ENCODE data around the gene ATRNL1.

DNA sequence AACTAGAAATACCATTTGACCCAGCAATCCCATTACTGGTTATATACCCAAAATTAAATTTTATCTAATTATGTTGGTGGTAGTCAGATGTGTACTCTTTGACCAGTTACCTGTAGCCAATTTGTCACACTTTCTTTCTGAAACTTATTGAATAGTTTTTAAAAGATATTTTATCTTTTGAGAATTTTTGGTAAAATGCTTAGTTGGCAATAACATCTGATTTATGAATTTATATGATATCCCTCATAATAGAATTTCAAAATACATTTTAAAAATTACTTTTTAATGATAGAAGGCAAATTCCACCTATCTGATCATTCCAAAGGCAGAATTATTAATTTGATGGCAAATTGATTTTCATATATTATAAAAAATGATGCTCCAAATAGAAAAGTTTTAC lies 569.3 kb downstream of the ATRNL1 start:
- TF ChIP-seq EZH2 (IDR thresholded peaks at IDR 0.05) (no peak), RAD21 (IDR thresholded peaks at IDR 0.05; ENCODE audit: low read depth) (no peak), JUND (IDR thresholded peaks at IDR 0.05) (no peak), CEBPB (IDR thresholded peaks at IDR 0.05; ENCODE audit: low read depth) (no peak), ELF1 (IDR thresholded peaks at IDR 0.05; ENCODE audit: borderline replicate concordance, low read depth) (no peak), POLR2A (IDR thresholded peaks at IDR 0.05; ENCODE audit: borderline replicate concordance, extremely low read depth, insufficient read depth, insufficient read length) (no peak)
- TF ChIP-seq, protein P1, sequence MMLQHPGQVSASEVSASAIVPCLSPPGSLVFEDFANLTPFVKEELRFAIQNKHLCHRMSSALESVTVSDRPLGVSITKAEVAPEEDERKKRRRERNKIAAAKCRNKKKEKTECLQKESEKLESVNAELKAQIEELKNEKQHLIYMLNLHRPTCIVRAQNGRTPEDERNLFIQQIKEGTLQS (IDR thresholded peaks at IDR 0.05): no peak
- TF ChIP-seq, protein P2, sequence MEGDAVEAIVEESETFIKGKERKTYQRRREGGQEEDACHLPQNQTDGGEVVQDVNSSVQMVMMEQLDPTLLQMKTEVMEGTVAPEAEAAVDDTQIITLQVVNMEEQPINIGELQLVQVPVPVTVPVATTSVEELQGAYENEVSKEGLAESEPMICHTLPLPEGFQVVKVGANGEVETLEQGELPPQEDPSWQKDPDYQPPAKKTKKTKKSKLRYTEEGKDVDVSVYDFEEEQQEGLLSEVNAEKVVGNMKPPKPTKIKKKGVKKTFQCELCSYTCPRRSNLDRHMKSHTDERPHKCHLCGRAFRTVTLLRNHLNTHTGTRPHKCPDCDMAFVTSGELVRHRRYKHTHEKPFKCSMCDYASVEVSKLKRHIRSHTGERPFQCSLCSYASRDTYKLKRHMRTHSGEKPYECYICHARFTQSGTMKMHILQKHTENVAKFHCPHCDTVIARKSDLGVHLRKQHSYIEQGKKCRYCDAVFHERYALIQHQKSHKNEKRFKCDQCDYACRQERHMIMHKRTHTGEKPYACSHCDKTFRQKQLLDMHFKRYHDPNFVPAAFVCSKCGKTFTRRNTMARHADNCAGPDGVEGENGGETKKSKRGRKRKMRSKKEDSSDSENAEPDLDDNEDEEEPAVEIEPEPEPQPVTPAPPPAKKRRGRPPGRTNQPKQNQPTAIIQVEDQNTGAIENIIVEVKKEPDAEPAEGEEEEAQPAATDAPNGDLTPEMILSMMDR (IDR thresholded peaks at IDR 0.05 in 2 of 3, conservative IDR thresholded peaks at IDR 0.05 in 1 of 3; ENCODE audit: borderline replicate concordance in 1 of 3, insufficient read depth in 1 of 3, low read depth in 2 of 3, low read length in 2 of 3): no peak
- TF ChIP-seq, protein P3, sequence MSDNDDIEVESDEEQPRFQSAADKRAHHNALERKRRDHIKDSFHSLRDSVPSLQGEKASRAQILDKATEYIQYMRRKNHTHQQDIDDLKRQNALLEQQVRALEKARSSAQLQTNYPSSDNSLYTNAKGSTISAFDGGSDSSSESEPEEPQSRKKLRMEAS (IDR thresholded peaks at IDR 0.05): no peak
